Stimulated activated CD8-positive, alpha-beta memory T cell treated with anti-CD3 and anti-CD28 coated beads, Interleukin-12 subunit alpha, Interleukin-12 subunit beta, amount 100 ng/mL, for 24 hours (primary cell): ENCODE measurements around the gene TMEM14A.
"Not testable (repeated sequence)": the region's sequence is repeated elsewhere in the genome, so short reads cannot be mapped to it uniquely, and the experiment has no call there.

Experiments
- DNase-seq: peaks from one replicate; pipeline ENCODE4 v3.0.0-alpha.2; 2020; ENCODE audit errors: extremely low read depth

Gene TMEM14A

DNA sequence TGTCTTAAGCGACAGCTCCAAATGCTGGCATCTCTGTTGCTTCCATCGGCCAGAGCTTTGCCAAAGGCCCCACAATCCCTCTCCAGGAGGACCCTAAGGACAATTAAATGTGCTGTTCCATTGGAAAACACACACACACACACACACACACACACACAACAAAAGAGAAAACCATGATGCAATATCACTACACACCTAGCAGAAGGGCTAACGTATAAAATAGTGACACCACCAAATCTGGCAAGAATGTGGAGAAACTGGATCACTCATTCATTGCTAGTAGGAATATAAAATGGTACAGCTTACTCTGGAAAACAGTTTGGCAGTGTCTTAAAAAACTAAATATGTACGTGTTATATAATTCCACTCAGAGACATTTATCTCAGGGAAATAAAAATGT is 13.0 kb upstream of the TMEM14A start:
- no peak for DNase-seq

DNA sequence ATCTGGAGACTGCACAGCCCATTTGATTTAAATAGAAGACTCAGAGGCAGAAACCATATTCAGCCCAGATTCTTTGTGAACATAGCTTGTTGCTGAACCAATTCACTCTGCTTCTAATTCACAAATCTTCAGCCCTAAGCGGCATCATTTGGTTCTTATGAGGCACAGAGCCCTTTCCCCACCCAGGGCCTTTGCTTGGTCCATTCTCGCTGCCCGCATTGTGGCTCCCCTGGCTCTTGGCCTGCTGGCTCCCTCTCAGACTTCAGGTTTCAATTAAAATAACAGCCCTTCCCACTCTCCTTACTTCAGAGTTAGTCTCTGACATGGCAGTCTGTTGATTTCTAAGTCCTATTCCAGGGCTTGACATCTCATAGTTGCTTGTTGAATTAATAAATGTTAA is 9.4 kb upstream of the TMEM14A start:
- no peak for DNase-seq

DNA sequence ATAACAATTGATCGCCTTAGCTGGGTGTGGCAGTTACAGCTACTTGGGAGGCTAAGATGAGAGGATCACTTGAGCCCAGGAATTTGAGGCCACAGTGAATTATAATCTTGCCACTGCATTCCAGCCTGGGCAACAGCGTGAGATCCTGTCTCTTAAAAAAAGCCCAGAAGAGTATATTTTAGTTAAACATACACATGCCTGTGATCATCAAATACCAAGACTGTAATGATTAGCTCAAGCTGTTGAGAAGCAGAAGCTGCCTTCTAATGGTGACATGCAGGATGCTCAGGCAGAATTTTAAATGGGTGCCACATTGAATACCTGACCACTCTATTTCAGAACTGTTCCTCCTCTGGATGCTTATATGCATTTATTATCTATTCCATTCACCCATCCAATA is 8.9 kb upstream of the TMEM14A start:
- no peak for DNase-seq

DNA sequence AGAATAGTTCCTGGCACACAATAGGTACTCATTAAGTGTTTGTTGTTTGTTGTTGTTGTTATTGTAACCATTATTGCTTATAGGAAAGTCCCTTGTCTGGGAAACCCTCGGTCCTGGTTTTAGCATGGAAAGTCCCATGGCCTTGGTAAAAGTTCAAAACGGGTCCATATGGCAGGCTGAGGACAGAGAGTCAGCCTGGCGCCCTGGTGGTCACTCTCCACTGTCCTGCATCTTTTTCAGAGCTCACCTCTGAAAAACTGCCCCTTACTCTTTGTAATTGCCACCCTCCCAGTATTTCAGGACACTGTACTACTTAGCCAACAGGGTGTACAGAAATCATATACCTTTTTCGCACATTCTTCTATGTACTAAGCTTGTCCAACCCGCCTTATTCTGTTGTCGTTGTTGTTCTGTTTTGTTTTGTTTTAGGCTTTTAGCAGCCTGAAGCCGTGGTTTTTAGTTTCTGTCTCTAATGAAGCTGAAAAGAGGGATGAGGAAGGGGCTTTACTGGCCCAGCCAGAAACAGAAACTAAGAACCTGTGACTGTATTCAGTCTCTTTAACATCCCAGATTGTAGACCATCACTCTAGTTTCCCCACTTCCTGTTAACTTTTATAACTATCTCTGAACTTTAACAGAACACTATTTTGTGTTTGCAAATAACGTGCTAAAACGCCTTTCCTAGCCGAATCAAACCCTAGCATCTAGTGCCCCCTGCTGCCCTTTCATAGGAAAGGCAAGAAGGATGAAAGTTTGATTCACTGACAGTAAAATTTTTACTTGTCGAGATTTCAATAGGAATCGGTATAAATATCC is 7.6 kb upstream of the TMEM14A start:
- no peak for DNase-seq

DNA sequence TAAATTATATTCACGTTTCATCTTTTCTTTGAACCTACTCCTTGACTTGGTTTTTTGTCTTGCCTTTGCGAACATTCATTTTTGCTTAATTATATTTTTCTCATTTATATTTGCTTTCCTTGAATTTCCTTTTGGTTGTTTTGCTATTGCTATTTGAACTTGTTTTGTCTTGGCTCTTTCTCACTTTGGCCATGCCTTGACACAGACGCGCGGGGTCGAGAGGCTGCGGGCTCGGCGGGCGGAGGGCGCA is 7.1 kb upstream of the TMEM14A start:
- no peak for DNase-seq

DNA sequence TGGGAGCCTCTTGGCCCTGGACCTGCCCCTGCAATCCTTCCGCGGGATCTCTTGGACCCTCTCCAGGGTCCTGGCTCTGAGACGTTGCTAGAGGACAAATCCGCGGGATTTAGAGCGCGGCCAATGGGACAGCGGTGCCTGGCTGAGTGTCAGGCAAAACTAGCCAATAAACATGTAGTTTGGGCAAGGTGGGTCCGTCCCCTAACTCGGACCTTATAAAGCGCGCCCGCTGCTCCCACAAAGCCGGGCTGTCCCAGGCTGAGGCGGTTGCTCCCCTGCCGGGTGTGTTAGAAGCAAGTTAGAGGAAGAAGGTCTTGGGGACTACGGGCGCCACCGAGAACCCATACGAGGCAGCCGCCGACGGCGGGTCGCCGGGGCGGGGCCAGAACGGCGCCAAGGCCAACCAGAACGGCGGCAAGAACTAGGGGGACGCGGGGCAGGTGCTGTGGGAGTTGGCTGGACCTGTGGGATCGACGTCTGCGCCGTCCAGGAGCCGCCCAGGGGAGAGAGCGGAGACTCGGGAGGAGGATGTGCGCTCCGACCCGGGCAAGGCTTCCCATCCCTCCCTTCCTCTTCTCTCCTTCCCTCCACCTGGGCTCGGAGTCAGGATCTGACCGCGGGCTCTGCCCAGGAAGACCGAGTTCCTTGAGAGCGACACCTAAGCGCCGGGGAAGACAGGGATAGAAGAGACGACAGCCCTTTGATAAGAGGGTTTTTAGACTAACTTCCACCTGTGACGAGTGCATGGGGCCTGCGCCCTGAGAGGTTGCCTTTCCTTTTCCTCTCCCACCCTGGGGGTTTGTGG is 6.5 kb upstream of the TMEM14A start:
- DNase-seq = no peak

DNA sequence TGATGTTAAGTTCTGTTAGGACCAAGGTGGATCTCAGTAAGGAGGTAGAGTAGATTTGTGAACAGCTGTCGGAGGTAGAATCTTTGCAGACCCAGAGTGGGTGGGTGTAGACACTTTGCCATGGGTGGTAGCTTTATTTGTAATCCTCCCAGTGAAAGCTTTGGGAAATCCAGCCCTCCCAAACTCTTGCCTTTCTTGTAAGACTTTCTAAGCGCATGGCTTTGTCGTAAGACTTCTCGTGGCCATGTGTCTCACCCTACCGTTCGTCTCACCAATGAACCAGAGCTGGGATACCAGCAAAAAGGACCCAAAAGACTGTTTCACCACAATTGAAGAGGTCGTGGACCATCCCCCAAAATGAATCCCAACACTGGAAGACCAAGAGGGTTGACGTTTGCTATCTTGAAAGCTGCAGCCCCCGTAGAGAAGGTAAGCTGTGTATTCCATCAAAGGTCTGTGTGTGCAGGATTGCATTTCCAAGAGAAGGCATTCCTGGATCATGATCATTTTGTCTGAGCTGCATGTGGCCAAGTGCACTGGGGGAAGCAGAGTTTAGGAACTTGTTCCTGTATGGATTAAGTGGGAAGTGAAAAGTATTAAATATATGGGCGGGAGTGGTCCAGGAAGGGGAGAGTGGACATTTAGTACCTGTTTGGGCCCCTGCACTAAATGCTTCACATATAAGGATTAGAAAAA is 5.8 kb upstream of the TMEM14A start:
- no peak for DNase-seq

DNA sequence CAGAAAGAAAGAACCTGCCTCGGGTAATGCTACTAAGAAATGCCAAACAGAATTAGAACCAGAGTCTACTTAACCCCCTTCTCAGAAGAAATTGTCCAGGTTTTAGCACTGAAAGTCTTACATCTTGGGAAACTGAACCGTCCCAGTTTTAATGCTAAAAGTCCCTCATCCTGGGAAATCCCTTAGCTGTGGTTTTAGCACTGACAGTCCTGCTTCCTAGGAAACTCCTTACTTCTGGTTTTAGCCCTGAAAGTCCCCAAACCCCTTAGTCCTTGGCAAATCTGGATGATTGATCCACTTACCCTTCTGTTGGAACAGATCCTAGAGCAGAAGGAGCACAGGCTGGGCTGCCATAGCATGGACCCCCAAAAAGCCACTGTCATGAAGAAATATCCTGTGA is 4.8 kb upstream of the TMEM14A start:
- no peak for DNase-seq

DNA sequence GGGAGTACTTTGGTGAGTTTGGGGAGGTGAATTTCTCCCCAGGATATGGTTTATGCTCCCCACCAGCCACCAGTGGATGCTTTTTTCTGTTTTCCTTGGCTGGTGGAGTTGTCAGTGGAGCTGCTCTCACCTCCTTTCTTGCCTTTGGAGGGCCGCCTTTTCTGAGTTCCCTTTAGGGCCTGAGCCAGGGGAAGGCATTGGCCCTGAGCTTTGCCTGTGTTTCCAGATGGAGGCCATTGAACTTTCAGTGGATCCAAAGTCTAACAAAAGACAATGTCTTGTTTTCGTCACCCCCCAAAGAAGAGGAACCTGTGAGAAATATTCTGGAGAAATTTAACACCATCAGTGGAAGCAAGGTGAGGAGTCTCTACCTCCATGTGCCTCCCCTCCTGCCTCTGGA is 4.4 kb upstream of the TMEM14A start:
- DNase-seq = no peak

DNA sequence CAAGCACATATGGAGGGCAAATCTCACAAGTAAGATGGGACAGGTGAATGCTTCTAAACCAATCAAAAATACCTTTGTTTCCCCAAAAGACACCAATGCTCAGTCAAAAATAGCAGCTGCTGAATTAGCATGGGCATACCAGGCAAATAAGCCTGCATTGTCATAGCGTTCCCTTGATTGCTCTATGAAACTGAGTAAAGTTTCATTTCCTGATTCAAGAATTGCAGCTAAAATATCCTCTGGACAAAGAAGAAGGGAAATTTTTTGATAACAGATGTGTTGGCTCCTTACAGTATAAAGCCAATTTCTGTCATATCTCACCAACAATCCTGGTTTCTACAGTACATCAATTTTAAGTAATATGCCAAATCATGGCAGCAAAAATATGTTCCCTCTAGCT is 3.3 kb upstream of the TMEM14A start:
- no peak for DNase-seq

DNA sequence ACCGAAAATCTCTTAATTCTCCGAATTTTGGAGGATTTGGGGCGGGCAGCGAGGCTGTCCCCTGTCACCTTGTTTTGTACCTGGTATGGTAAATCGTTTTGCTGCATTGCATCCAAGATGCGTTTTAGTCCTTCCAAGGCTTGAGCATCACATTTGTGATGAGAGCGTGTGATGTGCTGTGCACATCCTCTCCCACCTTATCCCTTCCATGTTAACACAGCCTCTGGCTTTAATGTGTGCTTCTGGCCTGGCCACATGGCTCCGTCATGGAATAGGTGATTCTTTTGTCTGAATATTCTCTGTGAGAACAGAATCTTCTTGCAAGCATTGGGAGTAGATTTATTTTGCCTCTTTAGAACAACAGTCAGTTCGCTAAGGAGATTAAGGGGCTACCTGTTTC is 763 bp downstream of the TMEM14A start:
- no peak for DNase-seq

DNA sequence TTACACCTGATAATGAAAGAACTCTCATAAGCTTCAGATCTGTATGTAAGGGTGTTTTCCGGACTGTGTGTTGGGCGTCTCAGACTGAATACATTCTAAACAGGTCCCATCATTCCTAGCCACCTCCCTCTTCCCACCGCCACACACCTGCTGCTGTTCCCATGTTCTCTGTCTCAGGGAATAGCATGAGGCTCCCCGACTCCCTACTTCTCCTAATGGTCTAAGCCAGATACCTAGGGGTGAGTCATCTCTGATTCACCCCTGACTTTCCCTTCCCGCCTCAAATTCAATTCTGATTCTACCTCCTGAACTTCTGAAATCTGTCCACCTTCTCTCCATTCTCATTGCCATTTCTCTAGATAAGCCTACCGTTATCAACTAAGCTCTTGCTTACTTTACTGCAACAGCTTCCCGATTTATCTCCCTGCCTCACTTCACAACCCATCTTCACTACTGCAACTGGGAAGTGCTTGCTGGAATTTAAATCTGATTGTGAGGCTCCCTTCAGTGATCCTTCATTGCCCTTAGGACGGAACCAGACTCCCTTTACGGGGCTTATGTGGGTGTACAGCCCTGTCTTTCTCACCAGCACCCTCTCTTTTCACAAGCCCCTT is 1.6 kb downstream of the TMEM14A start:
- DNase-seq = no peak

DNA sequence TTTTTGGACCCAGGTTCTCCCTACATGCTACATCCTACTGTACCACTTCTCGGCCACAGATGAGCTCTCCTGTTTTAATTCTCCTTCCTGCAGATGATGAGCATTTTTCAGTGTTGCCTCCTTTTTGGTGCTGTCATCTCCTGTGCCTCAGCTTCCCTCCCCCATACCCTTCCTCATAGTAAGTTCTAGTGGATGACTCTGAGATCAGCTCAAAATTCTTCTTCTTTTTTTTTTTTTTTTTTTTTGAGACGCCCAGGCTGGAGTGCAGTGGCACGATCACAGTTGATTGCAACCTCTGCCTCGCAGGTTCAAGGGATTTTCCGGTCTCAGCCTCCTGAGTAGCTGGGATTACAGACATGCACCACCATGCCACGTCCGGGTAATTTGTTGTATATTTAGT is 3.8 kb downstream of the TMEM14A start:
- DNase-seq = no peak

DNA sequence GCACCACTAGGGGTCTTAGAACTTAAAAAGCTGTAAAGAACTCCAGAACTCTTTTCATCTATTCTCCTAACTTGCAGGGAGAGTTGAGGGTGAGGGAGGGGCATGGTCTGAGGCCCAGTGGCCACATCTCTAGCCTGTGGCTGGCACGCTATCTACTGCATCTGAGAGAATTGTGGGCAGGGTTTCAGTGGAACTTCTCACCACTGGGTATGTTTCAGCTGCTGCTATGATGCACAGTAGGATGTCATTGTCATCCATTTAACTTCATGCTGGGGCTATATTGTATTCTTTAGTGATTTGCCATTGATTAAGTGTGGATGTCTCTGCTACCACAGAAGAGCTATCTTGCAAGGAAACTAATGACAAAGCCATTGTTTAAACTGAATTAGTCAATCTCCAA is 4.5 kb downstream of the TMEM14A start:
- DNase-seq = no peak

DNA sequence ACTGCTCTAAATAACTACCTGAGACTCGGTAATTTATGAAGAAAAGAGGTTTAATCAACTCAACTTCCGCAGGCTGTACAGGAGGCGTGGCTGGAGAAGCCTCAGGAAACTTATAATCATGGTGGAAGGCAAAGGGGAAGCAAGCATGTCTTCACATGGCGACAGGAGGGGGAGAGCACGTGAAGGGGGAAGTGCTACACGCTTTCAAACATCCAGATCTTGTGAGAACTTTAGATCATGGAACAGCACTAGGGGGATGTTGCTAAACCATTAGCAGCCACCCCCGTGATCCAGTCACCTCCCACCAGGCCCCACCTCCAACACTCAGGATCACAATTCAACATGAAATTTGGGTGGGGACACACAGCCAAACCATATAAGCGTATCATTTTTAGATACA is 5.7 kb downstream of the TMEM14A start:
- DNase-seq = not testable (repeated sequence)

DNA sequence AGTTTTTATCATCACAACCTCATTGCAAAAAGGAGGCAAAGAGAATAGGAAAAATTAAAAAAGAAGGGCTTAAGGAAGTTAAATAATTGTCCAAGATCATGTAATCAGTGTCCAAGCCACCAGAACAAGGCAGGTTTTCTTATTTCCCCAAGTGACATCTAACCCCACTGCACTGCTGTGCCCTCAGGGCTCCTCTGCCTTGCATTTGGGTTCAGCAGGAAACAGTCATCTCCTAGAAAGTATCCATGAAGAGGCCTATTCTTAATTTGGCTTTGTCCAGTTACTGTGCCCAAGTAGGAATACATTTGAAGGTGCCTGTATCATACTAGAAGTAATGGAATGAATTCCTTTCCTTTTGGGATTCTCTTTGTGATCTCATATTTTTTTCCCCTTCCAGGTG is 10.5 kb downstream of the TMEM14A start:
- DNase-seq = no peak

DNA sequence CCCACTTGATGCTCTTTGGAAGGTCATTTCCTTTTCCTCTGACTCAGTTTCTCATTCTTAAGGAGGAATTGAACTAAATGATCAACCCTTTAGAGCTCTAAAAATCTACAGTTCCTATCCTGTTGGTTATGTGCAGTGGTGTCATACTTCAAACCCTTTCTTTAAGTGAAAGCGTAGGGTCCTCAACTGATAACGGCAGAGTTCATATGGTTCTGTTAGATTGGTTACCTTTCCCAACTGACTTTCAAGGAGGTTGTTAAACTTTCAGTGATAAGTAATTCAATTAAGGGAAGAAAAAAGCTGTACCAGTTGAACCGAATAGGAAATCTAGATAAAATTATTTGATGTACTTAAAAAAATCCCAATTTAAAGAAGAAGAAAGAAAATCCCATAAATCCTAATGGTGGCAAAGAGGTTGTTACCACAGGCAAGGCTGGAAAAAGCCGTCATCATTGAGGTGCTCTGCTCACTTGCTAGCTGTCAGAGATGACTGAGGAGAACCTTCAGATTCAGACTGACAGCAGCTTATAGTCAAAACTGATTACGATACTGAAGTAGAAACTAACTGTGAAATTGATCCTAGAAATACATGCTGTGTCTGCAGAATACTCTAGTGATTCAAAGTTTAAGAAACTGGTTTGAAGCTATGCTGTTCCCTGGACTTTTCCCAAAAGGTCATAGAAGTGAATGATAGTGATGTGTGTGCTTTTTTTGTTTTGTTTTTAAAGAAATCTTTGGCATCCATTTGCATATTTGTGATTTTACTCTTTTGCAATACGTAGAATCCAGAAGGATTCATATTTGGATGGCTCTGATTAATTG is 16.2 kb downstream of the TMEM14A start:
- DNase-seq = no peak

DNA sequence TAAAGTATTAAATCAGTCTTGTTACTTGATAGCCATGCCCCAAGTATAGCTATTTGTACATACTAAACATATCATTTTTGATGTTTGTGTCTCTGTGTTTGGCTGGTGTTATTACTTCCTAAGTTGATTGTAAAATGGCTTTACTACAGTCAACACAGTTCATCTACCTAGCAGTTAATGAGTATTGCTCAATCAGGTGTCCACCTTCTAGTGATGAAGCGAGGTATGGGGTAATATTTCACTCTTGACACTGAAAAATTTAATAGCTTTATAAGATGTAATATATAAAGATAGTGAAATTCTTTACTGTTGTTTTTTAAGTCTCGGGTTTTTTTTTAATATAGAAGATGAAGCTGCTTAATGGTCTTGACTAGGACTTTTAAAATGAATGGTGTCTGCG is 18.9 kb downstream of the TMEM14A start:
- no peak for DNase-seq

DNA sequence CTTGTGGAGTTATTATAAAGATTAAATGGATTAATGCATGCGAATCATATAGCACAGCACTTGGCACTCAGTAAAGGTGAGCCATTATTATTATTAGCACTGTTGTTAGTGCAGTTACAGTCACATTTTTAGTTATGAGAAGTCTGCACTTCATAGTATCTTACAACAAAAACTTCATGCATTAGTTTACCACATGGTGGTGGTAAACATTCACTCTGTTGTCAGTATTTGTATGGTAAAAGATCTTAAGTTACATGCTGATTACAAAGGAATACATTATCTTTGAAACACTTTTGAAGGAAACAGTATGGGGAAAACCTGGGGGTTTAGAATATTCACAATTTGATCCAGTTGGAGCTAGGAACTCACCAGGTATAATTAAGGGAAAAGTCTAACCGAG is 20.8 kb downstream of the TMEM14A start:
- no peak for DNase-seq

DNA sequence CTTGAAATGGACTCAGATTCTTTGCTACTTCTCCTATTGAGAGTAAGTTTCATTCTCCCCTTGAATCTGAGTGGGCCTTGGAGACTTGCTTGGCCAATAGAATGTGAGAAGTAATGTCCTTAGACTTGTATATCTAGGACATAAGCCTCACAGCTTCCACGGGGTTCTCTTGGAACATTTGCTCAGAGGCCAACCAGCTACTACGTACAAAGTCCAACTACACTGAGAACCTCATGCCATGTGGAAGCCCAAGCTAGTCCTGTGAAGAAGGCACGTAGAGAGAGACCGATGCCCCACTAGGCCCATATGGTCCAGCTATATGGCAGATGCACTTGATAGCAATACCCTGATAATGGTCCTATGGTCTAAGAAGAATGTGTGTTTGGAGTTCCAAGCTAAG is 22.9 kb downstream of the TMEM14A start:
- no peak for DNase-seq

DNA sequence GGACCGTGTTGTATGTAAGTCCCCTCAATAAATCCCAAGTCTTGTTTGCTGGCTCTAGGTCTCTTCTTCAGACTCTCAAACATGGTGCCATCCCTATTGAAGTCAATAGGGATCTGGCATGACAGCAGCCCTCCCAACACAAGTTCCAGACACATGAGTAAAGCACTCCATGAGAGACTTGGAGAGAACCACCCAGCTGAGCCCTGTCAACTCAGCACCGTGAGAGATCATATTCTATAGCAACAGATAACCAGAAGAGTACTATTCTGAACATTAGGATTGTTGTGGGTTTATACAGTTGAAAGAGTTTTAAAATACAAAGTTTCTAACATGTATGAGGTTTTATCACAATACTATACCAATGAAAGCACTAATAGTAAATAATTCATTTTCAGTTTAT is 23.5 kb downstream of the TMEM14A start:
- DNase-seq = no peak

DNA sequence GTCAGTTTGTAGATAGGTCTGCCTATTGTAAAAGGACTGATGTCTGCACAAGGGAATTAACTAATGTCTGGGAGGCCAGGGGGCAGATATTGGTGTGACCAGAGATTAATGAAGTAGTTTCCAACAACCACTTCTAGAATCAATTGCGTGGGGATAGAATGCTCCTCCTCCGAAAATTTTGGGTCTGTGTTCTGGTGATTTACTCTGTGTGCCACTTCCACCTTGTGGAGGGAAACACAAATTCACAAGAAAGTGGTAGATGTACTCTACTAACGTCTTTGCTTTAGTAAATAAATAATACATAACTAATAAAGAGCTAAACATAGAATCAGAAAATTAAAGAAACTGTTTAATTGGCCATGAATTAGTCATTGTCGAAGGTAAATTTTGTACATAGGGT is 25.5 kb downstream of the TMEM14A start:
- no peak for DNase-seq
